Measurements from ENCODE around the gene AATK. TPM values are rescaled to one million over a fixed set of nuclear protein-coding genes. Genes with fewer than 3 reads are reported as not detected.
"Not testable (repeated sequence)": the region's sequence is repeated elsewhere in the genome, so short reads cannot be mapped to it uniquely, and the experiment has no call there.

AATK gene
- total and polyA plus RNA-seq, 12 donors = 1.5 to 8.5 (median 6.2) TPM

GRCh38 chr17:81082177-81083073 lies 83.6 kb downstream of the AATK start:
- peak overlapping the region in 9 of 10 donors; percentile 57 to 87 (median 73) for H3K27ac ChIP-seq
- peak overlapping the region in 1 of 10 donors; percentile 0 for H3K4me3 ChIP-seq
- DNase-seq = peak; percentile 19 to 51
- H3K4me1 ChIP-seq = peaks cover 10 to 43% (median 33%) of the 10 kb centered on the region in 9 donors
- intact Hi-C loops (cut with DNase I) = loop anchor here in 2 of 10 donors (1.0 to 5.0 kb wide), 2 partner anchors 45 to 46 kb away; partner anchors contain the start of gene BAIAP2 (in 1 of the 2)
- H3K9me3 ChIP-seq = no peaks in the 10 kb centered on the region
- TF ChIP-seq CTCF (IDR thresholded peaks at IDR 0.05) = no peak
- peak; percentile 39 to 71 (median 56) for ATAC-seq
- WGBS, 2 donors = 73 to 85% methylated on average over 33 of the region's 33 CpGs
- no peaks in the 10 kb centered on the region for H3K27me3 ChIP-seq
- H3K36me3 ChIP-seq = peaks cover 0 to 22% (median 0%) of the 10 kb centered on the region in 9 donors

GRCh38 chr17:81081222-81082176 lies 84.5 kb downstream of the AATK start:
- Histone ChIP-seq H3K27me3 (no peaks in the 10 kb centered on the region), H3K4me1 (peaks cover 10 to 43% (median 33%) of the 10 kb centered on the region in 9 donors), H3K9me3 (no peaks in the 10 kb centered on the region), H3K4me3 (no peak overlapping the region), H3K27ac (peak overlapping the region in 6 of 10 donors; percentile 67 to 87 (median 74)), H3K36me3 (peaks cover 0 to 18% (median 0%) of the 10 kb centered on the region in 9 donors)
- peak in 1 of 8 donors; percentile 4 for ATAC-seq
- WGBS, 2 donors = 89 to 92% methylated on average over 33 of the region's 33 CpGs
- TF ChIP-seq CTCF (IDR thresholded peaks at IDR 0.05) = no peak
- DNase-seq = no peak
- intact Hi-C loops (cut with DNase I) = loop anchor here in 2 of 10 donors (1.0 to 5.0 kb wide), 2 partner anchors 44 to 45 kb away; partner anchors contain the start of gene BAIAP2 (in 1 of the 2)

GRCh38 chr17:81080019-81080418 lies 86.0 kb downstream of the AATK start:
- Histone ChIP-seq H3K27ac (no peak overlapping the region), H3K9me3 (no peaks in the 10 kb centered on the region), H3K4me1 (peaks cover 10 to 42% (median 33%) of the 10 kb centered on the region in 9 donors), H3K4me3 (no peak overlapping the region), H3K36me3 (peaks cover 0 to 11% (median 0%) of the 10 kb centered on the region in 9 donors), H3K27me3 (no peaks in the 10 kb centered on the region)
- no peak for TF ChIP-seq CTCF (IDR thresholded peaks at IDR 0.05)
- DNase-seq (no peak), ATAC-seq (no peak)
- 74 to 76% methylated on average over 19 of the region's 19 CpGs for WGBS, 2 donors
- intact Hi-C loops (cut with DNase I) = loop anchor here in 1 of 10 donors (5.0 kb wide), 1 partner anchor 43 kb away; the partner anchor contains the start of gene BAIAP2

GRCh38 chr17:81078026-81078913 lies 87.8 kb downstream of the AATK start:
- H3K27ac ChIP-seq; ATAC-seq; DNase-seq; H3K9me3 ChIP-seq; H3K27me3 ChIP-seq; intact Hi-C loops (cut with DNase I); H3K4me3 ChIP-seq; H3K36me3 ChIP-seq: not testable (repeated sequence)
- WGBS, 2 donors = 94 to 96% methylated on average over 45 of the region's 45 CpGs
- peaks cover 9 to 27% (median 19%) of the 10 kb centered on the region in 9 donors for H3K4me1 ChIP-seq
